ENCODE measurements around the gene SAMD9L. TPM values are rescaled to one million over a fixed set of nuclear protein-coding genes. Genes with fewer than 3 reads are reported as not detected.
"Not testable (repeated sequence)": the region's sequence is repeated elsewhere in the genome, so short reads cannot be mapped to it uniquely, and the experiment has no call there.

SAMD9L gene
- total RNA-seq, 1 donor from 2014 or later: 1.8 TPM

- no peaks in the 10 kb centered on the region for H3K36me3 Mint-ChIP-seq
Measured at GRCh38 chr7:93138576-93138975, 9.6 kb downstream of the SAMD9L start.

DNA sequence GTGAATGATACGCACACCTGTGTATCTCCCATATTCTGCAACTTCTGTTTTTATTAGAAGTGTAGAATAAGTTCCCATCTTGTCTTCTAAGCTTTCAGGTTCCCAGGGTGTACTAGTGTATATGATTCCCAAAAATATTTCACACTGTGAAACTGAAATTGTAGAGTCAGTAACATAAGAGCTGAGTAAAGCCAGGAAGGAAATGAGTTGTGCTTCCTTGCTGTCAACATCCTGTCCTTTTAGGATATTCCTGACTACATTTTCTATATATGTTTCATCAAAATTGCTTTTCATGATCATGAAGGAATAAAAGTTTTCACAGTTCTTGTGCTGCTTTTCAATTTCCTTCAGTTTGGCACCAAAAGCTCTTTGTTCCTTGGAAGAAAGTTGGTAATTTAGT lies 15.2 kb downstream of the SAMD9L start:
- H3K36me3 Mint-ChIP-seq: no peaks in the 10 kb centered on the region
- no peak for DNase-seq (ENCODE audit: extremely low spot score, unreplicated experiment)
- H3K9me3 Mint-ChIP-seq: no peaks in the 10 kb centered on the region
- H3K4me3 Mint-ChIP-seq: no peak overlapping the region
- H3K27ac Mint-ChIP-seq: no peak overlapping the region
- H3K27me3 Mint-ChIP-seq: peaks cover 24% of the 10 kb centered on the region
- no peaks in the 10 kb centered on the region for H3K4me1 Mint-ChIP-seq (ENCODE audit: unreplicated experiment)
- TF ChIP-seq, protein P1, sequence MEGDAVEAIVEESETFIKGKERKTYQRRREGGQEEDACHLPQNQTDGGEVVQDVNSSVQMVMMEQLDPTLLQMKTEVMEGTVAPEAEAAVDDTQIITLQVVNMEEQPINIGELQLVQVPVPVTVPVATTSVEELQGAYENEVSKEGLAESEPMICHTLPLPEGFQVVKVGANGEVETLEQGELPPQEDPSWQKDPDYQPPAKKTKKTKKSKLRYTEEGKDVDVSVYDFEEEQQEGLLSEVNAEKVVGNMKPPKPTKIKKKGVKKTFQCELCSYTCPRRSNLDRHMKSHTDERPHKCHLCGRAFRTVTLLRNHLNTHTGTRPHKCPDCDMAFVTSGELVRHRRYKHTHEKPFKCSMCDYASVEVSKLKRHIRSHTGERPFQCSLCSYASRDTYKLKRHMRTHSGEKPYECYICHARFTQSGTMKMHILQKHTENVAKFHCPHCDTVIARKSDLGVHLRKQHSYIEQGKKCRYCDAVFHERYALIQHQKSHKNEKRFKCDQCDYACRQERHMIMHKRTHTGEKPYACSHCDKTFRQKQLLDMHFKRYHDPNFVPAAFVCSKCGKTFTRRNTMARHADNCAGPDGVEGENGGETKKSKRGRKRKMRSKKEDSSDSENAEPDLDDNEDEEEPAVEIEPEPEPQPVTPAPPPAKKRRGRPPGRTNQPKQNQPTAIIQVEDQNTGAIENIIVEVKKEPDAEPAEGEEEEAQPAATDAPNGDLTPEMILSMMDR (conservative IDR thresholded peaks at IDR 0.05): no peak

More at GRCh38 chr7:93138576-93138975, 9.6 kb downstream of the SAMD9L start:
- Mint-ChIP-seq H3K27me3 (peaks cover 20% of the 10 kb centered on the region), H3K4me1 (ENCODE audit: unreplicated experiment) (no peaks in the 10 kb centered on the region), H3K27ac (no peak overlapping the region), H3K4me3 (no peak overlapping the region), H3K9me3 (no peaks in the 10 kb centered on the region)
- no peak for DNase-seq (ENCODE audit: extremely low spot score, unreplicated experiment)
- TF ChIP-seq, protein P1 (conservative IDR thresholded peaks at IDR 0.05): no peak

DNA sequence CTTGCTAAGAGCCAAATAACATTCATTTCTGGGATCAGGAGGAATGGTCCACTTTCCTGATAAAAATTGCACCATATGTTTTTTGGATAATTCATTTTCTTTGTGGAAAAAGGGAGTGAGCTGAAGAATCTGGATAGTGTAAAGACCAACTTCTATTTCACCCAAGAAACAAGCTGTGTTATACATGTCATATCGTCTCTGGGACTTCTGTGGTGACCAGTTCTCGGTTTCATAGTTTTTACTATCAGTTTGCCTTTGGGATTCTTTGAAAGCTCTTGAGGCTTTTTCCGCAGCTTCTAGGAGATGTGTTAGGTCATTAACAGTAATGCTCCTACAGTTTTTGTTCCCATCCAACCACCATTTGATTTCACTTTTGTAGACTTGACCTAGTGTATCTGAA lies 16.0 kb downstream of the SAMD9L start:
- Mint-ChIP-seq H3K27me3 (peaks cover 24% of the 10 kb centered on the region), H3K27ac (no peak overlapping the region), H3K4me3 (no peak overlapping the region), H3K36me3 (no peaks in the 10 kb centered on the region), H3K4me1 (ENCODE audit: unreplicated experiment) (no peaks in the 10 kb centered on the region), H3K9me3 (no peaks in the 10 kb centered on the region)
- no peak for DNase-seq (ENCODE audit: extremely low spot score, unreplicated experiment)
- TF ChIP-seq, protein P1 (conservative IDR thresholded peaks at IDR 0.05): no peak

DNA sequence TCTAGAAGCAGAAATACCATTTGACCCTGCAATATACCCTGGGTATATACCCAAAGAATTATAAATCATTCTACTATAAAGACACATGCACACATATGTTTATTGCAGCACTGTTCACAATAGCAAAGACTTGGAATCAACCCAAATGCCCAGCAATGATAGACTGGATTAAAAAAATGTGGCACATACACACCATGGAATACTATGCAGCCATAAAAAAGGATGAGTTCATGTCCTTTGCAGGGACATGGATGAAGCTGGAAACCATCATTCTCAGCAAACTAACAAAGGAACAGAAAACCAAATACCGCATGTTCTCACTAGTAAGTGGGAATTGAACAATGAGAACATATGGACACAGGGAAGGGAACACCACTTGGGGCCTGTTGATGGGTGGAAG lies 21.2 kb downstream of the SAMD9L start:
- H3K27ac Mint-ChIP-seq; H3K4me3 Mint-ChIP-seq; H3K4me1 Mint-ChIP-seq (ENCODE audit: unreplicated experiment); H3K27me3 Mint-ChIP-seq; DNase-seq (ENCODE audit: extremely low spot score, unreplicated experiment); H3K9me3 Mint-ChIP-seq; H3K36me3 Mint-ChIP-seq: not testable (repeated sequence)

DNA sequence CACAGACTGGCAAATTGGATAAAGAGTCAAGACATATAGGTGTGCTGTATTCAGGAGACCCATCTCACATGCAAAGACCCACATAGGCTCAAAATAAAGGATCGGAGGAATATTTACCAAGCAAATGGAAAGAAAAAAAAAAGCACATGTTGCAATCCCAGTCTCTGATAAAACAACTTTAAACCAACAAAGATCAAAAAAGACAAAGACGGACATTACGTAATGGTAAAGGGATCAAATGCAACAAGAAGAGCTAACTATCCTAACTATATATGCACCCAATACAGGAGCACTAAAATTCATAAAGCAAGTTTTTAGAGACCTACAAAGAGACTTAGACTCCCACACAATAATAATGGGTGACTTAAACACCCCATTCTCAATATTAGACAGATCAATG lies 24.7 kb downstream of the SAMD9L start:
- not testable (repeated sequence) for H3K27ac Mint-ChIP-seq; DNase-seq (ENCODE audit: extremely low spot score, unreplicated experiment); H3K4me3 Mint-ChIP-seq; H3K4me1 Mint-ChIP-seq (ENCODE audit: unreplicated experiment); H3K36me3 Mint-ChIP-seq; H3K9me3 Mint-ChIP-seq; H3K27me3 Mint-ChIP-seq

GRCh38 chr7:93120592-93121549 lies 27.3 kb downstream of the SAMD9L start:
- Mint-ChIP-seq H3K4me1 (ENCODE audit: unreplicated experiment) (peaks cover 8% of the 10 kb centered on the region), H3K4me3 (no peak overlapping the region), H3K27ac (no peak overlapping the region), H3K27me3 (no peaks in the 10 kb centered on the region), H3K9me3 (no peaks in the 10 kb centered on the region), H3K36me3 (no peaks in the 10 kb centered on the region)
- DNase-seq (ENCODE audit: extremely low spot score, unreplicated experiment): no peak
- TF ChIP-seq, protein P1 (conservative IDR thresholded peaks at IDR 0.05): no peak
